Neural progenitor cell (in vitro differentiated cells): ENCODE data around the gene PMEPA1. TPM values are rescaled to one million over a fixed set of nuclear protein-coding genes. Genes with fewer than 3 reads are reported as not detected.
A peak's percentile ranks its signal among the peaks of the same experiment; 100 is the strongest.

Experiments
- DNase-seq: peaks from one replicate; pipeline ENCODE4 v3.0.0-alpha.2; 2016; ENCODE audit warnings: low spot score
- H2AFZ ChIP-seq: fragments of 200-600 bp; sonication (generic); replicated peaks from 2 replicates; pipeline ENCODE4 v1.6.1; 2016; ENCODE audit warnings: antibody characterized with exemption
- H3F3A ChIP-seq: fragments of 200-600 bp; sonication (generic); 2 replicates; pipeline ENCODE4 v1.6.1; 2016; ENCODE audit warnings: antibody characterized with exemption, low read depth
- H3K27ac ChIP-seq: fragments of 200-600 bp; sonication (generic); 2 replicates; pipeline ENCODE4 v1.5.1; 2016; ENCODE audit warnings: mild to moderate bottlenecking
- H3K27me3 ChIP-seq: fragments of 200-600 bp; sonication (generic); 2 replicates; pipeline ENCODE4 v1.6.1; 2016; ENCODE audit warnings: mild to moderate bottlenecking, moderate library complexity
- H3K36me3 ChIP-seq: fragments of 200-600 bp; sonication (generic); 2 replicates; pipeline ENCODE4 v1.5.1; 2016
- H3K4me1 ChIP-seq: fragments of 200-600 bp; sonication (generic); 2 replicates; pipeline ENCODE4 v1.6.1; 2016; ENCODE audit warnings: mixed run types
- H3K4me2 ChIP-seq: fragments of 200-600 bp; sonication (generic); 2 replicates; pipeline ENCODE4 v1.6.1; 2016
- H3K4me3 ChIP-seq: fragments of 200-600 bp; sonication (generic); 2 replicates; pipeline ENCODE4 v1.5.1; 2016
- H3K79me2 ChIP-seq: fragments of 200-600 bp; sonication (generic); 2 replicates; pipeline ENCODE4 v1.6.1; 2016; ENCODE audit warnings: low read depth
- H3K9ac ChIP-seq: fragments of 200-600 bp; sonication (generic); 2 replicates; pipeline ENCODE4 v1.6.1; 2016
- H3K9me3 ChIP-seq: fragments of 200-600 bp; sonication (generic); 2 replicates; pipeline ENCODE4 v1.5.1; 2016; ENCODE audit warnings: low read depth
- H4K20me1 ChIP-seq: fragments of 200-600 bp; sonication (generic); 2 replicates; pipeline ENCODE4 v1.6.1; 2016; ENCODE audit warnings: low read depth
- H3K27ac Mint-ChIP-seq: 3 replicates; pipeline ENCODE4 v1.8.0; 2021; ENCODE audit warnings: mixed read lengths
- H3K27me3 Mint-ChIP-seq: 2 replicates; pipeline ENCODE4 v1.8.0; 2022; ENCODE audit warnings: low read depth, mild to moderate bottlenecking, inconsistent platforms, moderate library complexity, mixed read lengths; ENCODE audit not compliant: insufficient read depth
- H3K36me3 Mint-ChIP-seq: 3 replicates; pipeline ENCODE4 v1.8.0; 2021; ENCODE audit warnings: mixed read lengths
- H3K4me1 Mint-ChIP-seq: 3 replicates; pipeline ENCODE4 v1.8.0; 2021; ENCODE audit warnings: mixed read lengths
- H3K4me3 Mint-ChIP-seq: 3 replicates; pipeline ENCODE4 v1.8.0; 2021; ENCODE audit warnings: mild to moderate bottlenecking, moderate library complexity, mixed read lengths
- H3K9me3 Mint-ChIP-seq: 3 replicates; pipeline ENCODE4 v1.8.0; 2020; ENCODE audit warnings: mixed read lengths
- CTCF ChIP-seq: fragments of 200-600 bp; sonication (generic); IDR thresholded peaks from 2 replicates; pipeline ENCODE4 v1.5.1; 2017; ENCODE audit warnings: antibody characterized with exemption, mild to moderate bottlenecking
- EZH2 ChIP-seq: fragments of 200-600 bp; sonication (generic); IDR thresholded peaks from 2 replicates; pipeline ENCODE4 v1.6.1; 2017; ENCODE audit warnings: antibody characterized with exemption, mild to moderate bottlenecking, moderate library complexity
- EZH2phosphoT487 ChIP-seq: fragments of 200-600 bp; sonication (generic); IDR thresholded peaks from 2 replicates; pipeline ENCODE4 v1.6.1; 2017; ENCODE audit warnings: antibody characterized with exemption
- total RNA-seq: library from RNA; depleted of rRNA; stranded (reverse); fragments of >200 nt; gene quantifications from 2 replicates; pipeline ENCODE4 v1.2.3, GENCODE V29; 2015; ENCODE audit warnings: low replicate concordance

The PMEPA1 gene
- total RNA-seq, 1 donor from 2014 or later = 1.7 TPM

DNA sequence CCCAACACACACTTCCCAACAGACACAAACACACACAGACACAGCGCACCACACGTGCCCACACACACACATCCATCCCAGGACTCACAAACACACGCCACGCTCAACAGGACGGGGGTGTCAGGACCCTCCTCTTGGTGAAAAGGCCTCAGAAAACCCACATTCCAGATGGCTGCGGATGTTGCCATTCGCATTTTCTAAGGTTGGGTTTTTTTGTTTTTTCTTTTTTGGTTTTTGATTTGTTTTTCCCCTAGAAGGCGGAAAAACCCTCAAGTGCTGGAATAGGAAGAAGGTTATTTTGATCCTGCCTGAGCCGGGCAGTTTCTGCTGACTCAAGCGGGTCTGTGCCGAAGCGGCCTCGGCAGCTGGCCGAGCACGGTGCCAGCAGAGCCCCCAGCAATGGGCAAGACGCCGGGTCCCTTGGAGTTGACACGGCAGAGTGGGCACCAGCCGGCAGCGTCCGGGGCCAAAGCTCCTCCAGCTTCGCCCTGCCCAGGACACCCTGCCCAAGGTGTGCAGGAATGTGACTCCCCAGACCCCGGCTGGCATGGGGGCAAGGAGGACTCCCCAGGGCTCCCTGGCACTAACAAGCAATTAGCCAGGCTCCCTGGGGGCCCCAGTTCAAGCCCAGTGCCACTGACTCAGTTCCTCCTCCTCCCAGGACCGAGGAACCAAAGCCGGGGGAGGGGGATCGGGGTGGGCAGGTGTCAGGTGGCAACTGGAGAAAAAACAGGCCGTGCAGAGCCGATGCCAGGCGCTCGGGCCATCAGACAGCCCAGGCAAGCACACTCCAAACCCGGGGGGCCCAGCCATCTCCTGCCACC is 48.7 kb downstream of the PMEPA1 start:
- Histone ChIP-seq H3F3A (no peaks in the 10 kb centered on the region), H2AFZ (no peak overlapping the region), H3K27ac (no peak overlapping the region), H3K36me3 (no peaks in the 10 kb centered on the region), H3K79me2 (no peaks in the 10 kb centered on the region), H3K4me3 (no peak overlapping the region), H4K20me1 (no peaks in the 10 kb centered on the region), H3K4me2 (no peak overlapping the region), H3K4me1 (peaks cover 7% of the 10 kb centered on the region), H3K9ac (no peak overlapping the region), H3K9me3 (no peaks in the 10 kb centered on the region), H3K27me3 (no peaks in the 10 kb centered on the region)
- Mint-ChIP-seq H3K4me3 (no peak overlapping the region), H3K27ac (peak overlapping the region; percentile 39), H3K36me3 (no peaks in the 10 kb centered on the region), H3K27me3 (peaks cover 9% of the 10 kb centered on the region), H3K9me3 (no peaks in the 10 kb centered on the region), H3K4me1 (peaks cover 11% of the 10 kb centered on the region)
- no peak for TF ChIP-seq CTCF
- TF ChIP-seq EZH2 = no peak
- no peak for DNase-seq

DNA sequence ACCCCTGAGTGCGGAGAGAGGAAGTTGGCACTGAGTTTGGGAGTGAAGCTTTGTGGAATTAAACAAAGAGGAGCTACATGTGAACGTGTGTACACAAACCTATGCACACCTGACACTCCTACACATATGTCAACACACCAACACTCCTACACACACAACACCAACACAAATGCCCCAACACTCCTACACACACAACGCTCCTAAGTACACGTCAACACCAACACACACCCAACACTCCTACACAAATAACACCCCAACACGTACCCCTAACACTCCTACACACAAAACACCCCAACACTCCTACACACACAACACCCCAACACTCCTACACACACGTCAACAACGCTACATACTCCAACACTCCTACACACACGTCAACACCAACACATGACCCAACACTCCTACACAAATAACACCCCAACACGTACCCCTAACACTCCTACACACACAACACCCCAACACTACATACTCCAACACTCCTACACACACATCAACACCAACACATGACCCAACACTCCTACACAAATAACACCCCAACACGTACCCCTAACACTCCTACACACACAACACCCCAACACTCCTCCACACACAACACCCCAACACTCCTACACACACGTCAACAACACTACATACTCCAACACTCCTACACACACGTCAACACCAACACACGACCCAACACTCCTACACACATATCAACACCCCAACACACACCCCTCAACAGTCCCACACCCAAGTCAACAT is 49.5 kb downstream of the PMEPA1 start:
- no peaks in the 10 kb centered on the region for H4K20me1 ChIP-seq
- Mint-ChIP-seq H3K4me3 (no peak overlapping the region), H3K27me3 (peaks cover 12% of the 10 kb centered on the region), H3K36me3 (no peaks in the 10 kb centered on the region), H3K27ac (peak overlapping the region; percentile 39), H3K4me1 (peaks cover 8% of the 10 kb centered on the region), H3K9me3 (no peaks in the 10 kb centered on the region)
- no peak overlapping the region for H2AFZ ChIP-seq
- no peak overlapping the region for H3K27ac ChIP-seq
- peaks cover 7% of the 10 kb centered on the region for H3K4me1 ChIP-seq
- no peaks in the 10 kb centered on the region for H3K79me2 ChIP-seq
- H3F3A ChIP-seq = no peaks in the 10 kb centered on the region
- no peak for TF ChIP-seq EZH2phosphoT487
- no peak for TF ChIP-seq EZH2
- no peak for TF ChIP-seq CTCF
- H3K4me2 ChIP-seq = no peak overlapping the region
- no peak for DNase-seq
- no peak overlapping the region for H3K9ac ChIP-seq
- H3K36me3 ChIP-seq = no peaks in the 10 kb centered on the region
- no peaks in the 10 kb centered on the region for H3K9me3 ChIP-seq
- H3K27me3 ChIP-seq = no peaks in the 10 kb centered on the region
- no peak overlapping the region for H3K4me3 ChIP-seq

- Histone ChIP-seq H3K79me2 (no peaks in the 10 kb centered on the region), H4K20me1 (no peaks in the 10 kb centered on the region), H3K4me3 (no peak overlapping the region), H3K27ac (no peak overlapping the region), H3K4me2 (no peak overlapping the region), H3K27me3 (no peaks in the 10 kb centered on the region), H3F3A (no peaks in the 10 kb centered on the region), H3K36me3 (no peaks in the 10 kb centered on the region), H2AFZ (no peak overlapping the region), H3K4me1 (peaks cover 7% of the 10 kb centered on the region), H3K9ac (no peak overlapping the region), H3K9me3 (no peaks in the 10 kb centered on the region)
- peaks cover 8% of the 10 kb centered on the region for H3K4me1 Mint-ChIP-seq
- H3K27me3 Mint-ChIP-seq = peaks cover 13% of the 10 kb centered on the region
- H3K9me3 Mint-ChIP-seq = no peaks in the 10 kb centered on the region
- no peak for TF ChIP-seq EZH2phosphoT487
- no peak for TF ChIP-seq CTCF
- no peak for TF ChIP-seq EZH2
- H3K27ac Mint-ChIP-seq = no peak overlapping the region
- no peaks in the 10 kb centered on the region for H3K36me3 Mint-ChIP-seq
- H3K4me3 Mint-ChIP-seq = no peak overlapping the region
- no peak for DNase-seq
Observed at GRCh38 chr20:57659517-57660180, 50.2 kb downstream of the PMEPA1 start.
